IPS-18a (cell line): ENCODE data around the gene ADGRG2.
"Not testable (repeated sequence)": the region's sequence is repeated elsewhere in the genome, so short reads cannot be mapped to it uniquely, and the experiment has no call there.

Experiments
- H3K27ac ChIP-seq: one replicate; pipeline ENCODE4 v1.5.1; 2013; ENCODE audit warnings: low read length
- H3K27me3 ChIP-seq: one replicate; pipeline ENCODE4 v1.6.1; 2013; ENCODE audit warnings: mild to moderate bottlenecking, low read length; ENCODE audit not compliant: control insufficient read depth, insufficient read depth
- H3K36me3 ChIP-seq: one replicate; pipeline ENCODE4 v1.6.1; 2013; ENCODE audit warnings: low read depth, low read length; ENCODE audit not compliant: control insufficient read depth
- H3K4me1 ChIP-seq: one replicate; pipeline ENCODE4 v1.6.1; 2013; ENCODE audit warnings: low read depth, low read length; ENCODE audit not compliant: control insufficient read depth
- H3K4me3 ChIP-seq: one replicate; pipeline ENCODE4 v1.5.1; 2013; ENCODE audit warnings: low read length
- H3K9ac ChIP-seq: one replicate; pipeline ENCODE4 v1.6.1; 2013; ENCODE audit warnings: mild to moderate bottlenecking, low read length, moderate library complexity
- H3K9me3 ChIP-seq: one replicate; pipeline ENCODE4 v1.6.1; 2013; ENCODE audit warnings: low read depth, low read length; ENCODE audit not compliant: control insufficient read depth

Gene ADGRG2

DNA sequence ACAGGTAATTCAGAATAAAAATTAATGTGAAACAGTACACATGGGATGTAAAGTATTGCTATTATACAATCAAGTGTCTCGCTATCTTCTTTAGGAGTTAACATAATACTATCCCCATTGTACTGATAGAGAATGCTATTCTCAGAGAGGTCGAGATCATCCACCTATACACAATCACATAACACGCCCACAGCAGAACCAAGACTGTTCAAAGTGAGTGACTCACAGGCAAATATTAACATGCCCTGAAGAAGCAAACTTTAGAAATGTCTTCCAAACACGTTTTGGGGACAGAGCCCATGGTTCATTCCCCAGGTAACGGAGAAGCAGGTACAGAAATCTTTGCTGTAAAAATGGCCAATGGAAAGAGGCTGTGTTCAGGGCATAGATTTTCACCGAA is 88.2 kb downstream of the ADGRG2 start:
- Histone ChIP-seq H3K36me3 (no peaks in the 10 kb centered on the region), H3K27me3 (no peaks in the 10 kb centered on the region), H3K4me3 (no peak overlapping the region), H3K27ac (no peak overlapping the region), H3K4me1 (no peaks in the 10 kb centered on the region), H3K9me3 (peaks cover 26% of the 10 kb centered on the region), H3K9ac (no peak overlapping the region)

GRCh38 chrX:19030805-19031204 is 91.5 kb downstream of the ADGRG2 start:
- no peak overlapping the region for H3K4me3 ChIP-seq
- no peaks in the 10 kb centered on the region for H3K4me1 ChIP-seq
- no peaks in the 10 kb centered on the region for H3K36me3 ChIP-seq
- H3K27ac ChIP-seq = no peak overlapping the region
- no peaks in the 10 kb centered on the region for H3K27me3 ChIP-seq
- no peak overlapping the region for H3K9ac ChIP-seq
- peaks cover 20% of the 10 kb centered on the region for H3K9me3 ChIP-seq

DNA sequence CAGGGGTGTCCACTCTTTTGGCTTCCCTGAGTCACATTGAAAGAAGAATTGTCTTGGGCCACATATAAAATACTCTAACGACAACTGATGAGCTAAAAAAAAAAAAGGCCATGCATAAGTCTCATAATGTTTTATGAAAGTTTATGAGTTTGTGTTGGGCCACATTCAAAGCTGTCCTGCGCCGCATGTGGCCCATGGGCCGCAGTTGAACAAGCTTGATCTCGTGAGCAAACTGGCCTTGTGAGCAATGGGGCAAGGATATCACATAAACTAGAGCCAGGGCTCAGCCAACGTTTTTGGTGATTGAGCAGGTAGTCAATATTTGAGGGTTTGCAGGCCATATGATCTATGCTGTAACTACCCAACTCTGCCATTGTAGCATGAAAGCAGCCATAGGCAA is 93.7 kb downstream of the ADGRG2 start:
- H3K27ac ChIP-seq = no peak overlapping the region

DNA sequence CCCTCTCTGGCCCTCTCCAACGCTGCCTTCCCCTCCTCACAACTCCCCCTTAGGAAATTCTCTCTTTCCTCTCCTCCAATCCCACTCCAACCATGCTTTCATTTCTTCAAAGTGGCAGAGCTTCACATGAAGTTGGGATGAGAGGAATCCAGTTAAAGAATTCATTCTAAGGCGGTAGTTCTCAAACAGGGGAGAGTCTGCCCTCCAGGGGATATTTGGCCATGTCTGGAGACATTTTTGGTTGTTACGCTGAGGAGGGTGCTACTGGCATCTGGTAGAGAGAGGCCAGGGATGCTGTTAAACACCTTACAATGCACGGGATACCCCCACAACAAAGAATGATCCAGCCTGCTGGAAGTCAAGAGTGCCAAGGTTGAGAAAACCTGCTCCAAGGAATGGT is 97.9 kb downstream of the ADGRG2 start:
- Histone ChIP-seq H3K4me3 (no peak overlapping the region), H3K27me3 (no peaks in the 10 kb centered on the region), H3K4me1 (no peaks in the 10 kb centered on the region), H3K27ac (no peak overlapping the region), H3K9ac (no peak overlapping the region), H3K9me3 (peaks cover 14% of the 10 kb centered on the region), H3K36me3 (no peaks in the 10 kb centered on the region)

More for the DNA sequence above, 93.7 kb downstream of the ADGRG2 start:
- Histone ChIP-seq H3K27me3 (no peaks in the 10 kb centered on the region), H3K9ac (no peak overlapping the region), H3K4me3 (no peak overlapping the region), H3K9me3 (peaks cover 18% of the 10 kb centered on the region), H3K4me1 (no peaks in the 10 kb centered on the region), H3K36me3 (no peaks in the 10 kb centered on the region)

GRCh38 chrX:19019996-19020395 is 102.3 kb downstream of the ADGRG2 start:
- no peaks in the 10 kb centered on the region for H3K4me1 ChIP-seq
- H3K36me3 ChIP-seq = no peaks in the 10 kb centered on the region
- H3K9me3 ChIP-seq = peaks cover 12% of the 10 kb centered on the region
- H3K9ac ChIP-seq = no peak overlapping the region
- no peak overlapping the region for H3K4me3 ChIP-seq
- no peaks in the 10 kb centered on the region for H3K27me3 ChIP-seq
- no peak overlapping the region for H3K27ac ChIP-seq

- Histone ChIP-seq H3K4me3 (no peak overlapping the region), H3K27me3 (no peaks in the 10 kb centered on the region), H3K36me3 (no peaks in the 10 kb centered on the region), H3K9me3 (peaks cover 10% of the 10 kb centered on the region), H3K27ac (no peak overlapping the region), H3K4me1 (no peaks in the 10 kb centered on the region), H3K9ac (no peak overlapping the region)
Observed at GRCh38 chrX:19017271-19017670, 105.0 kb downstream of the ADGRG2 start.

DNA sequence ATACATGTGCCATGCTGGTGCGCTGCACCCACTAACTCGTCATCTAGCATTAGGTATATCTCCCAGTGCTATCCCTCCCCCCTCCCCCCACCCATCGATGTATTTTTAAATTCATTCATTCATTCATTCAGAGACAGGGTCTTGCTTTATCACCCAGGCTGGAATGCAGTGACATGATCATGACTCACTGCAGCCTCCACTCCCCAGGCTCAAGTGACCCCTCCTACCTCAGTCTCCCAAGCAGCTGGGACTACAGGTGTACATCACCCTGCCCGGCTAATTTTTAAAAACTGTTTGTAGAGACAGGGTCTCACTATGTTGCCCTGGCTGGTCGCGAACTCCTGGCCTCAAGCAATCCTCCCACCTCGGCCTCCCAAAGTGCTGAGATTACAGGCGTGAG is 105.7 kb downstream of the ADGRG2 start:
- not testable (repeated sequence) for H3K9ac ChIP-seq, H3K4me1 ChIP-seq, H3K36me3 ChIP-seq, H3K27me3 ChIP-seq, H3K9me3 ChIP-seq, H3K4me3 ChIP-seq, H3K27ac ChIP-seq

- H3K27me3 ChIP-seq = no peaks in the 10 kb centered on the region
Observed at GRCh38 chrX:19007868-19008267, 114.4 kb downstream of the ADGRG2 start.

DNA sequence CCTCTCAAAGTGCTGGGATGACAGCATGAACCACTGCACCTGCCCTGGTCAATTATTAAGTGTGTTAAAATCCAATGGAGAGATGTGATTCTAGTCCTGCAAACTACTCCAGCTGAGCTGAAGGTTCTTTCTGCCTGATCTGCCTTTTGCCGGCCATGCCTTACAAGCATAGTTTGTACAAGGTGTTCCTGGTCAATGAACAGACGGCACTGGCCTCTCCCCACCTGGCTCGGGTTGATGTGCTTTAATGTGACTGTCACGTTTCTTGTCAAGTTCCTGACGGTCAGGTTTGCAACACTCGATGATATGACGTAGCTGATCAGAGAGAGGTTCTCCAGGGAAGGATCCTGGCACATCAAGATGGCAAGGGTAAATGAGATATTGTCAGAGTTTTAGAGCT is 115.3 kb downstream of the ADGRG2 start:
- Histone ChIP-seq H3K36me3 (no peaks in the 10 kb centered on the region), H3K4me3 (no peak overlapping the region), H3K9me3 (peaks cover 16% of the 10 kb centered on the region), H3K27ac (no peak overlapping the region), H3K4me1 (no peaks in the 10 kb centered on the region), H3K27me3 (no peaks in the 10 kb centered on the region), H3K9ac (no peak overlapping the region)

More at GRCh38 chrX:19007868-19008267, 114.4 kb downstream of the ADGRG2 start:
- Histone ChIP-seq H3K27ac (no peak overlapping the region), H3K36me3 (no peaks in the 10 kb centered on the region), H3K9me3 (peaks cover 16% of the 10 kb centered on the region), H3K4me1 (no peaks in the 10 kb centered on the region), H3K4me3 (no peak overlapping the region), H3K9ac (no peak overlapping the region)

GRCh38 chrX:19005909-19006308 is 116.4 kb downstream of the ADGRG2 start:
- no peak overlapping the region for H3K9ac ChIP-seq
- H3K9me3 ChIP-seq = peaks cover 15% of the 10 kb centered on the region
- no peak overlapping the region for H3K27ac ChIP-seq
- no peak overlapping the region for H3K4me3 ChIP-seq
- H3K4me1 ChIP-seq = no peaks in the 10 kb centered on the region
- no peaks in the 10 kb centered on the region for H3K36me3 ChIP-seq
- H3K27me3 ChIP-seq = no peaks in the 10 kb centered on the region

DNA sequence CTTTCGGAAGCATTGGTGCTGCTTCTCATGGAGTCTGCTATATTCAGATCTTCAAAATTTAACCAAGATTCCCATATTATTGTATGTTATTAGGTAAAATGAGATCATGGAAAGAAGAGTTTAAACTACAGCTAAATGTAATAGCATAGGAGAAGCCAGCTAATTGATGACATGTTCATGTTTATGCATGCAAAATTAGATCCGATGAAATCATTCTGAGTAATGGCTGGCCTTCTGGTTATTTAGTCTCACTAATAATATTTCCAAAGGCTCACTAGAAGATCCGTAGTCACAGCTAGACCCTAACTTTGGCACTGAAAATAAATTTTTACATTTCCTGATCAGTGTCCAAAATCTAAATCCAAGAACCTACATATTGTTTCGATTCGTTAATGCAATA is 118.5 kb downstream of the ADGRG2 start:
- no peaks in the 10 kb centered on the region for H3K36me3 ChIP-seq
- H3K27ac ChIP-seq = no peak overlapping the region
- H3K4me1 ChIP-seq = peaks cover 5% of the 10 kb centered on the region
- no peak overlapping the region for H3K9ac ChIP-seq
- H3K4me3 ChIP-seq = no peak overlapping the region
- no peaks in the 10 kb centered on the region for H3K27me3 ChIP-seq
- H3K9me3 ChIP-seq = peaks cover 15% of the 10 kb centered on the region

- no peaks in the 10 kb centered on the region for H3K27me3 ChIP-seq
- H3K4me3 ChIP-seq = no peak overlapping the region
- peaks cover 9% of the 10 kb centered on the region for H3K9me3 ChIP-seq
- H3K36me3 ChIP-seq = no peaks in the 10 kb centered on the region
- H3K9ac ChIP-seq = no peak overlapping the region
- H3K4me1 ChIP-seq = peaks cover 15% of the 10 kb centered on the region
- no peak overlapping the region for H3K27ac ChIP-seq
Observed at GRCh38 chrX:18998653-18999052, 123.6 kb downstream of the ADGRG2 start.
